ENCODE results near the gene CD180.

- no peak for TF ChIP-seq POLR2A (IDR thresholded peaks at IDR 0.05; ENCODE audit: low read depth, low read length)
- TF ChIP-seq POLR2AphosphoS5 (IDR thresholded peaks at IDR 0.05; ENCODE audit: low read depth, low read length) = no peak
Measured at GRCh38 chr5:67164856-67165525, 31.6 kb downstream of the CD180 start.
